HTR-8/SVneo (cell line): ENCODE results near the gene LZTS3.
A peak's percentile ranks its signal among the peaks of the same experiment; 100 is the strongest.

Experiments used
- DNase-seq: peaks from one replicate; pipeline ENCODE4 v3.0.0; 2011; ENCODE audit warnings: low spot score, mixed read lengths; ENCODE audit not compliant: insufficient read length
- FAIRE-seq: peaks from 2 replicates; lab custom pipeline; 2011; peaks lifted over from hg19 to GRCh38; lab: Jason Lieb, UNC

The LZTS3 gene

DNA sequence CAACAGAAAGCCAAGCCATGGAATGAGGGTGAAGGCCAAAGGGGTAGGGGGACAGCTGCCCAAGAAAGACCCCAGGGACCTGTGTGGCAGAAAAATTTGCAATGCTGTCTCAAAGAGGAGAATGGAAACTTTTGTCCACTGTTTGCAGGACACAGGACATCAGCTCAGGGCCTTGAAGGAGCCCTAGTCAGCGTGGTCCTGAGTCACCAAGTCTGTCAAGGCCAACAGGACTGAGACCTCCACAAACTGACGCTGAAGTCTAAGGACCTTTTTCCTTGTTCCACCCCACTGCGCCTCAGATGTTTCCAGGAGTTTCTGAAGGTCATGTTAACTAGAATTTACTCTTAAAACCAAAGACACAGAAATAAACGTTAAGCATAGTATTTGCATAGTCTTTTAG lies 57.0 kb downstream of the LZTS3 start:
- no peak for DNase-seq
- FAIRE-seq, result no peak

- DNase-seq (peak; percentile 87), FAIRE-seq (no peak)
Measured at GRCh38 chr20:3115190-3116107, 57.9 kb downstream of the LZTS3 start.
